Vagina (tissue), 2 donors: Measurements from ENCODE around the gene BPIFB1.

Experiments
- CTCF ChIP-seq, 3 experiments: fragments of 450-650 bp in 2 of 3; fragments of 200-600 bp in 1 of 3; sonication (generic) in 1 of 3; IDR thresholded peaks; one replicate each; pipeline ENCODE4 v1.5.1; 2017 to 2019; ENCODE audit warnings: antibody characterized with exemption in 3 of 3, mild to moderate bottlenecking in 2 of 3, moderate library complexity in 2 of 3
- POLR2A ChIP-seq, 2 donors: fragments of 450-650 bp; IDR thresholded peaks; one replicate each; pipeline ENCODE4 v1.6.1; 2017; ENCODE audit warnings: antibody characterized with exemption in 2 of 2, mild to moderate bottlenecking in 2 of 2, moderate library complexity in 2 of 2
- POLR2AphosphoS5 ChIP-seq, 2 donors: sonication (generic); formaldehyde crosslinking; IDR thresholded peaks; one replicate each; pipeline ENCODE4 v1.9.0; 2017; ENCODE audit warnings: antibody characterized with exemption in 2 of 2, mild to moderate bottlenecking in 2 of 2, low read depth in 1 of 2; ENCODE audit not compliant: insufficient read depth in 1 of 2

- no peak for TF ChIP-seq CTCF (IDR thresholded peaks at IDR 0.05)
- no peak for TF ChIP-seq POLR2A (IDR thresholded peaks at IDR 0.05)
- no peak for TF ChIP-seq POLR2AphosphoS5 (IDR thresholded peaks at IDR 0.05; ENCODE audit: insufficient read depth in 1 of 2, low read depth in 1 of 2)
Observed at GRCh38 chr20:33311996-33312395, 29.0 kb downstream of the BPIFB1 start.
